ENCODE measurements around the gene H19. TPM values are rescaled to one million over a fixed set of nuclear protein-coding genes. Genes with fewer than 3 reads are reported as not detected.

The H19 gene
- total and polyA plus RNA-seq, 2 of the 8 experiments (the other 6 are each of a cell fraction or from before 2014, with no cell fraction given) = 5.2 to 10.0 TPM

- TF ChIP-seq, protein P1, sequence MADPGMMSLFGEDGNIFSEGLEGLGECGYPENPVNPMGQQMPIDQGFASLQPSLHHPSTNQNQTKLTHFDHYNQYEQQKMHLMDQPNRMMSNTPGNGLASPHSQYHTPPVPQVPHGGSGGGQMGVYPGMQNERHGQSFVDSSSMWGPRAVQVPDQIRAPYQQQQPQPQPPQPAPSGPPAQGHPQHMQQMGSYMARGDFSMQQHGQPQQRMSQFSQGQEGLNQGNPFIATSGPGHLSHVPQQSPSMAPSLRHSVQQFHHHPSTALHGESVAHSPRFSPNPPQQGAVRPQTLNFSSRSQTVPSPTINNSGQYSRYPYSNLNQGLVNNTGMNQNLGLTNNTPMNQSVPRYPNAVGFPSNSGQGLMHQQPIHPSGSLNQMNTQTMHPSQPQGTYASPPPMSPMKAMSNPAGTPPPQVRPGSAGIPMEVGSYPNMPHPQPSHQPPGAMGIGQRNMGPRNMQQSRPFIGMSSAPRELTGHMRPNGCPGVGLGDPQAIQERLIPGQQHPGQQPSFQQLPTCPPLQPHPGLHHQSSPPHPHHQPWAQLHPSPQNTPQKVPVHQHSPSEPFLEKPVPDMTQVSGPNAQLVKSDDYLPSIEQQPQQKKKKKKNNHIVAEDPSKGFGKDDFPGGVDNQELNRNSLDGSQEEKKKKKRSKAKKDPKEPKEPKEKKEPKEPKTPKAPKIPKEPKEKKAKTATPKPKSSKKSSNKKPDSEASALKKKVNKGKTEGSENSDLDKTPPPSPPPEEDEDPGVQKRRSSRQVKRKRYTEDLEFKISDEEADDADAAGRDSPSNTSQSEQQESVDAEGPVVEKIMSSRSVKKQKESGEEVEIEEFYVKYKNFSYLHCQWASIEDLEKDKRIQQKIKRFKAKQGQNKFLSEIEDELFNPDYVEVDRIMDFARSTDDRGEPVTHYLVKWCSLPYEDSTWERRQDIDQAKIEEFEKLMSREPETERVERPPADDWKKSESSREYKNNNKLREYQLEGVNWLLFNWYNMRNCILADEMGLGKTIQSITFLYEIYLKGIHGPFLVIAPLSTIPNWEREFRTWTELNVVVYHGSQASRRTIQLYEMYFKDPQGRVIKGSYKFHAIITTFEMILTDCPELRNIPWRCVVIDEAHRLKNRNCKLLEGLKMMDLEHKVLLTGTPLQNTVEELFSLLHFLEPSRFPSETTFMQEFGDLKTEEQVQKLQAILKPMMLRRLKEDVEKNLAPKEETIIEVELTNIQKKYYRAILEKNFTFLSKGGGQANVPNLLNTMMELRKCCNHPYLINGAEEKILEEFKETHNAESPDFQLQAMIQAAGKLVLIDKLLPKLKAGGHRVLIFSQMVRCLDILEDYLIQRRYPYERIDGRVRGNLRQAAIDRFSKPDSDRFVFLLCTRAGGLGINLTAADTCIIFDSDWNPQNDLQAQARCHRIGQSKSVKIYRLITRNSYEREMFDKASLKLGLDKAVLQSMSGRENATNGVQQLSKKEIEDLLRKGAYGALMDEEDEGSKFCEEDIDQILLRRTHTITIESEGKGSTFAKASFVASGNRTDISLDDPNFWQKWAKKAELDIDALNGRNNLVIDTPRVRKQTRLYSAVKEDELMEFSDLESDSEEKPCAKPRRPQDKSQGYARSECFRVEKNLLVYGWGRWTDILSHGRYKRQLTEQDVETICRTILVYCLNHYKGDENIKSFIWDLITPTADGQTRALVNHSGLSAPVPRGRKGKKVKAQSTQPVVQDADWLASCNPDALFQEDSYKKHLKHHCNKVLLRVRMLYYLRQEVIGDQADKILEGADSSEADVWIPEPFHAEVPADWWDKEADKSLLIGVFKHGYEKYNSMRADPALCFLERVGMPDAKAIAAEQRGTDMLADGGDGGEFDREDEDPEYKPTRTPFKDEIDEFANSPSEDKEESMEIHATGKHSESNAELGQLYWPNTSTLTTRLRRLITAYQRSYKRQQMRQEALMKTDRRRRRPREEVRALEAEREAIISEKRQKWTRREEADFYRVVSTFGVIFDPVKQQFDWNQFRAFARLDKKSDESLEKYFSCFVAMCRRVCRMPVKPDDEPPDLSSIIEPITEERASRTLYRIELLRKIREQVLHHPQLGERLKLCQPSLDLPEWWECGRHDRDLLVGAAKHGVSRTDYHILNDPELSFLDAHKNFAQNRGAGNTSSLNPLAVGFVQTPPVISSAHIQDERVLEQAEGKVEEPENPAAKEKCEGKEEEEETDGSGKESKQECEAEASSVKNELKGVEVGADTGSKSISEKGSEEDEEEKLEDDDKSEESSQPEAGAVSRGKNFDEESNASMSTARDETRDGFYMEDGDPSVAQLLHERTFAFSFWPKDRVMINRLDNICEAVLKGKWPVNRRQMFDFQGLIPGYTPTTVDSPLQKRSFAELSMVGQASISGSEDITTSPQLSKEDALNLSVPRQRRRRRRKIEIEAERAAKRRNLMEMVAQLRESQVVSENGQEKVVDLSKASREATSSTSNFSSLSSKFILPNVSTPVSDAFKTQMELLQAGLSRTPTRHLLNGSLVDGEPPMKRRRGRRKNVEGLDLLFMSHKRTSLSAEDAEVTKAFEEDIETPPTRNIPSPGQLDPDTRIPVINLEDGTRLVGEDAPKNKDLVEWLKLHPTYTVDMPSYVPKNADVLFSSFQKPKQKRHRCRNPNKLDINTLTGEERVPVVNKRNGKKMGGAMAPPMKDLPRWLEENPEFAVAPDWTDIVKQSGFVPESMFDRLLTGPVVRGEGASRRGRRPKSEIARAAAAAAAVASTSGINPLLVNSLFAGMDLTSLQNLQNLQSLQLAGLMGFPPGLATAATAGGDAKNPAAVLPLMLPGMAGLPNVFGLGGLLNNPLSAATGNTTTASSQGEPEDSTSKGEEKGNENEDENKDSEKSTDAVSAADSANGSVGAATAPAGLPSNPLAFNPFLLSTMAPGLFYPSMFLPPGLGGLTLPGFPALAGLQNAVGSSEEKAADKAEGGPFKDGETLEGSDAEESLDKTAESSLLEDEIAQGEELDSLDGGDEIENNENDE (IDR thresholded peaks at IDR 0.05; ENCODE audit: insufficient replicate concordance, low read length) = no peak
- no peak for TF ChIP-seq POLR2A (IDR thresholded peaks at IDR 0.05; ENCODE audit: control extremely low read depth in 1 of 2, low read depth in 2 of 2, low read length in 2 of 2)
- TF ChIP-seq CHD1 (IDR thresholded peaks at IDR 0.05; ENCODE audit: low read depth, low read length) = no peak
- no peak for TF ChIP-seq FOSL1 (IDR thresholded peaks at IDR 0.05; ENCODE audit: insufficient read depth, low read depth, low read length)
- no peak for TF ChIP-seq CBX8 (IDR thresholded peaks at IDR 0.05; ENCODE audit: borderline replicate concordance, low read depth, low read length)
- no peak for TF ChIP-seq RNF2 (IDR thresholded peaks at IDR 0.05; ENCODE audit: borderline replicate concordance, low read depth, low read length, missing control alignments, poor library complexity, severe bottlenecking)
- no peak for TF ChIP-seq SIRT6 (IDR thresholded peaks at IDR 0.05; ENCODE audit: low read length)
- no peak for TF ChIP-seq JUN (IDR thresholded peaks at IDR 0.05; ENCODE audit: low read depth, low read length)
Observed at GRCh38 chr11:2012440-2012839, 14.8 kb upstream of the H19 start (continued).
